Middle frontal gyrus (tissue), 1 donor: ENCODE results near the gene CCDC24.

Experiments
- DNase-seq: peaks from one replicate; pipeline ENCODE4 v3.0.0-alpha.2; 2015; ENCODE audit warnings: low spot score; ENCODE audit errors: extremely low spot score

CCDC24 gene

DNA sequence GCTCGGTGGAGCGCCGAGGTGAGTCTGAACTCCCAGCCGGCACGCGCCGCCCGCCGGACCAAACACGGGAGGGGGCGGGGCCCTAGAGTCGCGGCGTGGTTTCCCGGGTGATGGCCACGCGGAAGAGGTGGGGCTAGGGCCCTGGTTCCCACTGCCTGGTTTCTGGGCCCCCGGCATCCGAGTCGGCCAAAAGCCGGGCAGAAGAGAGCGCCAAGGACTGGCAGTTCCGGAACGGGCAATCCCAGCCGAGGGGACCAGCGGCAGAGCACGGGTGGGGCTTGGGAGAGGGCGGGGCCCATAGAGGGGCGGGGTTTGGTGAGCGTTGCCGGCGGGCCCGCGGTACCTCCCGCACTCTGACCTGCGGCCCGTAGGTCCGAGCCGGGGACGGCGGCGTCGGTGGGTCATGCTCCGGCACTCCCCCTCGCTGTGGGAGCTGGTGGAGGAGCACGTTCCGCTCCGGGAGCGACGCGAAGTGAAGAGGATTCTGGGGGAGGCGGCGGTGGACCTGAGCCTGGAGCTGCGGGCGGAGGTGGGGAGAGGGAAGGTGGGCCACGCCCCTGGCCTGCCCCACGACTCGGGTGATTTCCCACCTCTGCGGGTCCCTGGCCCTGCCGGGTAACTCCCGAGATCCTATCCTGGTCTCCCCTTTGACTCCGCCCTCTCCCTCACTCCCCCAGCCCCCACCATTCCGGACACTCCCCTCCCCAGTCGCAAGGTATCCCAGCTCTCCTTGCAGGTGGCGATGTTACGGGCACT lies at the start of gene CCDC24:
CCDC24 (plus strand) TSS at position 124 of the 756 bp plus-strand sequence; CDS start at position 404, 280 bp downstream.
- DNase-seq: peak; percentile 47

DNA sequence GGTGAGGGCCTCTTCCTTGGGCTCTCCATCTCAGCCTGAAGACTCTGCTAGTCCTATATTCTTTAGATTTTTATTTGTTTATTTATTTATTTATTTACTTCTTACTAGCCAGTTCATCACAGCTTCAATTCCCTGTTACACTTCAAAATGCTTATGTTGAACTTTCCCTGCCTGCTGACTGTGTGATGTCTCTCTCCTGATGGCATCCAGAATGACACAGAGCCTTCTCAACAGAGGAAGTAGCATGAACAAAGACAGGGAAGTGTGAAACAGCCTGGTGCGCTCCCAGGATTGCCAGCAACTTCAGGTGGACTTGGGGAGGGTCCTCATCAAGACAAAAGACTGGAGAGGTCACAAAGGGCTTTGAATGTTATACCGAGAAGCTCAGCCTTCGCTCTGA lies 49.0 kb upstream of the CCDC24 start:
- DNase-seq: no peak

GRCh38 chr1:43944860-43945259 lies 46.5 kb upstream of the CCDC24 start:
- DNase-seq: no peak

GRCh38 chr1:43945674-43946235 lies 45.6 kb upstream of the CCDC24 start:
- no peak for DNase-seq

- peak; percentile 95 for DNase-seq
These were observed 45.0 kb upstream of the CCDC24 start, which contains the start of gene IPO13 for GRCh38 chr1:43946236-43947060. Gene IPO13, plus strand, starts transcription at chr1:43946950. Its CDS starts 651 bp downstream, at chr1:43947601.

DNA sequence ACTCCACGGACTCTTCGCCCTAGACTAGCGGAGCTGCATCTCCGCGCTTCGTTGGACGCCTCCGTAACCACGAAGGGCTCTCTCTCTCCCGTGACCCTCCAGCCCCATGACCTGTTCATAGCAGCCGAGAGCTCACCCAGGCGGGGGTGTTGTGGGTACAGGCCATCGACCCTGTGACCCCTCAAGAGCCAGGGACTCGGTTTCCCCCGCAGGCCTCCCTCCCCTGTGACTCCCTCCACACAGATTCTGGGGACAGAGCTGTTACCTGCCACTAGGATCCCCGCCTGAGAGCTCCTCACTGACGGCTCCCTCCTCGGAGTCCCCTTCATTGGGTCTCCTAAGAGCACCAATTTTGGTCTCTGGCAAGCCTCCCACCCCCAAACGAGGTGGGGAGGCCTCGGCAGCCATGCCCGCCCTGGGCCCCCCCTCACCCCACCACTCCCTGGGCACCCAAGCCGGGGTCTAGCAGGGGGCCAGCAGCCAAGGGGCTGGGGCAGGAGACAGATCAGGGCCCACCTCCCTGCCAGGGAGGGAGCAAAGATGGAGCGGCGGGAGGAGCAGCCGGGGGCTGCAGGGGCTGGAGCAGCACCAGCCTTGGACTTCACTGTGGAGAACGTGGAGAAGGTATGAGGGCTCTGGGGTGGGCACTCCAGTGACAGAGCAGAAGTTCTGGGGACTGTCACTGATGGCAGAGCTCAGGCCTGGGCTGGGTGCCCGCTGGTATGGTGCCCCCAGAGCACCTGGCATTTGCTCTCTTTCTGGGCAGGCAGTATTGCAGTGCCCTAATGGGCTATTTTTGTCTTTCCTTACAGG lies 44.1 kb upstream of the CCDC24 start:
- DNase-seq: no peak

DNA sequence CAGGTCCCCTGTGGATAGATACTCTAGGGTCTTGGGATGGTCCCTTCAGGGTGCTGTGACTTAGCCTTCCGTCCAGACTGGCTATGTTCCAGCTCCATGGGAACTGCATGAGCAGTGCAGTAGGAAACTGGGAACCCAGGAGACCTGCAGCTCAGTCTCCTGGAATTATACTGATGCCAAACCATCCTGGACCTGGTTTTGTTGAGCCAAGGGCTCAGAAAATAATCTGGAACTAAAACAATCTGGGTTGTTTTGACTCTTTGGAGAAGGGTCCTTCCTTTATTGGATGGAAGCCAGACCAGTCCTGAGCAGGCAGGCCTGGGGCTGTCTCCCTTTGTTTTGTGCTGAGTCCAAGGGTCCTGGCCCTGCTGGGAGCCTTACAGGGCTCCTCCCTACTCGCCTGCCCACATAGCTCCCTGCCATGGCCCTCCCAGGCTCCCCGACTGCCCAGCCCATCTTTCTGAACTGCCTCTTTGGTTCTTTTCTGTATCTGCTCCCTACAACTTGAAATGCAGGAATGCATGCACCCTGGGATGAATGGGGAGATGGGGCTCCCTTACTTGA lies 43.4 kb upstream of the CCDC24 start:
- DNase-seq: no peak

GRCh38 chr1:43949678-43950077 lies 41.7 kb upstream of the CCDC24 start:
- DNase-seq: no peak

DNA sequence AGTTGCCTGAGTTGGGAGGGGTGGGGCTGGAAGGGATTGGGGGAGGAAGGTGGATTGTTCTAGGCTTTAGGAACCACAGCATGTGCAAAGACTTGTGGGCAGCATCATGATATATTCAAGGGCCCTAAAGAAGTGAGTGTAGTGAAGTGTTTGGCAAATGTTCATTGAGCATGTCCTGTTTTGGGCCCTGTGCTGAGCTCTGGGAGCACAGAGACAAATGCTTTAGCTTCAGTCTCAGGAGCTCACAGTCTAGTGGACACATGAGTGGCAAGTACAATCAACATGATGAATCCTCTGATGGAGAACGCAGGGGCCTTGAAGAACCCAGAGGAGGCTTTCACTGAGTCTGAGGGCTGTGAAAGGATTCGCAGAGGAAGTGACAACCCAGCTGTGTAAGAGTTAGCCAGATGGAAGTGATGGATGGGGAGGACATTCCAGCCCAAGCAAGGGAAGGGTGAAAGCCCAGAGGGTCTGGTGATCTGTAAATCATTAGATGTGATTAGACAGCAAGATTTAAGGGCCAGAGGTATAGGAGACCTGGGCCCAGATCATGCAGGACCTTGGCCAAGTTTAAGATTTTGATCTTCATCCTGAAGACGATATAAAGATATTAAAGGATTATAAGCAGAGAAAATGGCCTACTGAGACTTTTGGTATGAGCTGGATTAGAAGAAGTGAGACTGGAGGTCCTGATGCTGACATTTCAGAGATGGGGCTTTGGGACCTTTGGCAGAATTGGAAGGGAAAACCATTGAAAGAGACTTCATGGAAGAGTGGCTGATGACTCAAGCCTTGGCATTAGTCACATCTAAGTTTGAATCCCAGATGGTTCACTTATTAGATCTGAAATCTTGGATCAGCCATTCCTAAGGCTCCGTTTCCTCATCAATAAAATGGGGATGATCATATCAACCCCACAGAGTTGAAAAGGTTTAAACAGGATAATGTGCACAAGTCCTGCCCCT lies 40.1 kb upstream of the CCDC24 start:
- DNase-seq: no peak

- peak; percentile 27 for DNase-seq
These were observed 38.6 kb upstream of the CCDC24 start for GRCh38 chr1:43952731-43953346.

DNA sequence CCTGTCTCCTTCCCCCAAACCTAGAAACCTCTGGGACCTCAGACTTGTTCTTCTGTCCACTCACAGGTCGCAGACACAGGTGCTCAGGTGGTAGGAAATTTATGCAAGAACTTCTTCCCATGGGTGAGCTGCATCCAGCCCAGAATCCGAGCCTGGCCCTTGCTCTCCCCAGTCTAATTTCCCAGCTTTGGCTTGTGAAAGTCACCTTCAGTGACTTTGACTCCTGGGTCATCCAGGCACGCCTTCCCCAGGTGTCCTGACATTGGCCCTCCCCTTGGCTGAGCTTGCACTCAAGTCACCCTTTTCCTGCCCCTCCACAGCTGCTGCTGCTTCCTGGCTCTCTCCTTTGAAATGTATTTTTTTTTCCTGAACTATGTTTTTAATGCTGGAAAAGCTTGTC lies 38.0 kb upstream of the CCDC24 start:
- DNase-seq: no peak

GRCh38 chr1:43954036-43954435 lies 37.4 kb upstream of the CCDC24 start:
- DNase-seq: peak; percentile 51

DNA sequence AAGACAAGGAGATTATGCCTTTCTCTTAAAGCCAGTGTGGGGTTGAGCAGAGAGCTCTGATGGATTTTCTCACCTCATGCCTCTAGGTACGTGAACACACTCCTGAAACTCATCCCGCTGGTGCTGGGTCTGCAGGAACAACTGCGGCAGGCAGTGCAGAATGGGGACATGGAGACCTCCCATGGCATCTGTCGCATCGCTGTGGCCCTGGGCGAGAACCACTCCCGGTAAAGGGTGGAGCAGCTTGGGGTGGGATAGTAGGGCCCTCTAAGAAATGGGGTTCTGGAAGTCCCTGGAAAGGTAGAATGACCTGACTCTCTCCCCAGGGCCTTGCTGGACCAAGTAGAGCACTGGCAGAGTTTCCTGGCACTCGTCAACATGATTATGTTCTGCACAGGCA lies 35.2 kb upstream of the CCDC24 start:
- DNase-seq: no peak

DNA sequence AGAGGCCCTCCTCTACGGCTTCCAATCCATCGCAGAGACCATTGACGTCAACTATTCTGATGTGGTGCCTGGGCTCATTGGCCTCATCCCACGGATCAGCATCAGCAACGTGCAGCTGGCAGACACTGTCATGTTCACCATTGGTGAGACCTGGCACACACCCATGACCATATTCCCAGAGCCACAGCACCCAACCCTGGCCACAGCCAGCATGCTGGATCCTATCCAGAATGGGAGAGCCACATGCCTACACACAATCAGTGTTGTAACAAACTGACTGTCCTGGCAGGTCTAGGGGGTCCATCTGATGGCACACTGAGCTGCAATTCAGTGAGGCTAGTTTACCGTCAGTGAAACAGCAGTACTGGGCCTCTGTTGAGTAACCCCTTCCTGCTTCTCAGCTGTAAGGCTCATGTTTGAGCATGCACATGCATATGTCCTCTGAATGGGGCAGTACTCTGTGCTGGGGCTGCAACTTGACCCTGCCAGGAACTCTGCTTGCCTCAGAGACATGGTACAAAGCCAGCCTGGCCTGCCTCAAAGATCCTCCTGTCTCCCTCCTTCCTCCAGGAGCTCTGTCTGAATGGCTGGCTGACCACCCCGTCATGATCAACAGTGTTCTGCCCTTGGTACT lies 33.9 kb upstream of the CCDC24 start:
- no peak for DNase-seq

DNA sequence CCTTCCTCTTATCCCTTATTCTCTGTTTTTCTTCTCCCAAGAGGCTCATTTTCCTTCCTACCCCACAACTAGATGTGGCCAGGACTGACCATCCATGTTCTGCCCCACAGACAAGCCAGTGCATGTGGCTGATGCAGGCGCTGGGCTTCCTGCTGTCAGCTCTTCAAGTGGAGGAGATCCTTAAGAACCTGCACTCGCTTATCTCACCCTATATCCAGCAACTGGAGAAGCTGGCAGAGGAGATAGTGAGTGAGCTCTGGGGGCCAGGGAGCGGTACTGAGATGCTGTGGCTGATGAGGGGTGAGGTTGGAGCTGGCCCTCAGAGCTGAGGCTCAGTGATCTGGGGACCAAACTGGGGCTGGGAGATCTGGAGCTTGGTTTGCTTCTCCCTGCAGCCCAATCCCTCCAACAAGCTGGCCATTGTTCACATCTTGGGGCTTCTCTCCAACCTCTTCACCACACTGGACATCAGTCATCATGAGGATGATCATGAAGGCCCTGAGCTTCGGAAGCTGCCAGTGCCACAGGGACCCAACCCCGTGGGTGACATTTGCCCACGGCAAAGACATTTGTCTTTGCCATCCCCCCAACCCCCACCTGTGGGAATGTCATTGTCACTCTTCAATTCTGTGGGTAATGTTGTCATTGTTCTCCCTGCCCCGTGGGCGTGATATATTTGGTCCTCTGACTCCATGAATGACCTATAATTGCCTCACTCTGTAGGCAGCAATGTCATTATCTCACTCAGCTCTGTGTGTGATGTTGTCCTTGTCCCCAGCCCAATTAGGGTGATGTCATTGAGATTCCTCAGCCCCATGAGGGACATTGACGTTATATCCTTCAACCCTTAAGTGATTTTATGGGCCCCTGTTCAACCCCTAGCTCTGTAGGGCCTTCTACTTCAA lies 32.8 kb upstream of the CCDC24 start:
- DNase-seq: no peak

DNA sequence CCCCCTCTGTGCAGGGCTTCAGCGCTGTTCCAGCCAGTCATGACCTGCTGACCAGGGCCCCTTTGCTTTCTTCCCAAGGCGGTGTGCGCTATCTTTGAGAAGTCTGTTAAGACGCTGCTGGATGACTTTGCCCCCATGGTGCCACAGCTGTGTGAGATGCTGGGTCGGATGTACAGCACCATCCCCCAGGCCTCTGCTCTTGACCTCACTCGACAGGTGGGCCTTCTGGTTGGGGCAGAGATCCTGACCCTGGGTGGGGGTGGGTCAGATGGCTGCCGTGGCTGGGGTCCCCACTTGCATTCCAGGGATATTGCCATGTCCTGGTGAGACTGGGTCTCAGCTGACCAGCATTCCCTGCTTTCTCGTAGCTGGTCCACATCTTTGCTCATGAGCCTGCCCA lies 30.6 kb upstream of the CCDC24 start:
- no peak for DNase-seq

GRCh38 chr1:43961692-43962091 lies 29.7 kb upstream of the CCDC24 start:
- DNase-seq: no peak

- DNase-seq: no peak
These were observed 29.1 kb upstream of the CCDC24 start for GRCh38 chr1:43962324-43962723.
